ENCODE results near the gene LTBR. TPM values are rescaled to one million over a fixed set of nuclear protein-coding genes. Genes with fewer than 3 reads are reported as not detected.

Gene LTBR
- total RNA-seq, 1 experiment from 2014 or later = 4.8 TPM

GRCh38 chr12:6341417-6342139 lies 42.4 kb upstream of the LTBR start, which contains the start of gene TNFRSF1A:
Gene TNFRSF1A (minus strand): TSS chr12:6342076. CDS start chr12:6341814, 262 bp downstream.
- Histone ChIP-seq H3K9ac (ENCODE audit: extremely low read depth, insufficient read length, low read length) (peak within 1 kb of the TSS; percentile 73), H3K27ac (ENCODE audit: insufficient read length, low read depth, low read length) (no peak within 1 kb of the TSS), H2BK5ac (ENCODE audit: insufficient read length, low read length) (no peak within 1 kb of the TSS), H3K4ac (ENCODE audit: low read depth, low read length) (no peak within 1 kb of the TSS), H2AK5ac (ENCODE audit: insufficient read length, low read length) (no peak within 1 kb of the TSS), H2BK15ac (ENCODE audit: low read depth, low read length) (0 out of 2 replicates have a peak within 1 kb of the TSS, but pooled peaks have one; percentile 5), H3K79me2 (ENCODE audit: insufficient read depth, low read length) (peaks cover 29% of the 10 kb centered on the region; the same call in 1 of the 2 replicates), H3K9me3 (ENCODE audit: control insufficient read depth, low read depth, low read length) (no peaks in the 10 kb centered on the region), H2AFZ (ENCODE audit: low read length) (no peak within 1 kb of the TSS), H3K4me1 (ENCODE audit: insufficient read depth, low read length) (peaks cover 30% of the 10 kb centered on the region), H2BK12ac (ENCODE audit: insufficient read length, low read depth, low read length) (no peak within 1 kb of the TSS), H2BK20ac (ENCODE audit: low read depth, low read length, poor library complexity, severe bottlenecking) (no peak within 1 kb of the TSS), H2BK120ac (ENCODE audit: low read depth, low read length, poor library complexity, severe bottlenecking) (no peak within 1 kb of the TSS), H3T11ph (ENCODE audit: low read length) (no peak within 1 kb of the TSS), H4K8ac (replicated peaks; ENCODE audit: insufficient read length, low read depth, low read length) (no peak within 1 kb of the TSS), H3K18ac (ENCODE audit: insufficient read length, low read depth, low read length) (no peak within 1 kb of the TSS), H3K56ac (ENCODE audit: insufficient read length, low read depth, low read length) (no peak within 1 kb of the TSS), H4K5ac (ENCODE audit: insufficient read length, low read depth, low read length) (no peak within 1 kb of the TSS), H3K14ac (ENCODE audit: insufficient read depth, low read length) (peak within 1 kb of the TSS; percentile 70), H3K23me2 (ENCODE audit: insufficient read length, low read depth, low read length, poor library complexity, severe bottlenecking) (peaks cover 22% of the 10 kb centered on the region), H3K4me2 (ENCODE audit: insufficient read depth, insufficient read length, low read length) (peak within 1 kb of the TSS; percentile 97), H3K79me1 (ENCODE audit: insufficient read depth, low read depth, low read length, poor library complexity, severe bottlenecking) (no peaks in the 10 kb centered on the region), H3K27me3 (ENCODE audit: insufficient read depth, low read length) (no peaks in the 10 kb centered on the region), H4K20me1 (ENCODE audit: control insufficient read depth, insufficient read depth, insufficient read length) (no peaks in the 10 kb centered on the region), H4K91ac (ENCODE audit: insufficient read length, low read depth, low read length) (no peak within 1 kb of the TSS), H3K23ac (ENCODE audit: insufficient read length, low read depth, low read length) (no peak within 1 kb of the TSS)
- H3K27ac Mint-ChIP-seq = peak within 1 kb of the TSS; percentile 85 to 94 (median 88)
- peak within 1 kb of the TSS in 1 of 2 experiments; percentile 16; a peak in 2 of 5 replicates for H3K4me3 Mint-ChIP-seq
- WGBS (ENCODE audit: extremely low coverage, insufficient read length, low lambda C conversion rate) = no CpG with 5 or more reads among the region's 21 CpGs
- no peaks in the 10 kb centered on the region for H3K9me3 Mint-ChIP-seq
- TF ChIP-seq CTCF (conservative IDR thresholded peaks at IDR 0.05) = no peak
- no peaks in the 10 kb centered on the region; the same call in 1 of the 2 replicates for H3K27me3 Mint-ChIP-seq (ENCODE audit: low read depth)
- peak; percentile 82 for DNase-seq
- H3K36me3 Mint-ChIP-seq (ENCODE audit: insufficient read depth in 1 of 3, low read depth in 3 of 3) = peaks cover 0 to 8% (median under 1%) of the 10 kb centered on the region in 3 experiments; a peak in 3 of 7 replicates
- peaks cover 27 to 31% of the 10 kb centered on the region in 2 experiments for H3K4me1 Mint-ChIP-seq

All from H9 (cell line).